Activated T-helper 1 cell treated with Interleukin-2 at 50 U/mL for 16 hours (primary cell): ENCODE measurements around the gene CFAP20DC.
"Not testable (repeated sequence)": the region's sequence is repeated elsewhere in the genome, so short reads cannot be mapped to it uniquely, and the experiment has no call there.

Source experiments
- DNase-seq: peaks from one replicate; pipeline ENCODE4 v3.0.0-alpha.2; 2020; ENCODE audit warnings: low read depth

Gene CFAP20DC

DNA sequence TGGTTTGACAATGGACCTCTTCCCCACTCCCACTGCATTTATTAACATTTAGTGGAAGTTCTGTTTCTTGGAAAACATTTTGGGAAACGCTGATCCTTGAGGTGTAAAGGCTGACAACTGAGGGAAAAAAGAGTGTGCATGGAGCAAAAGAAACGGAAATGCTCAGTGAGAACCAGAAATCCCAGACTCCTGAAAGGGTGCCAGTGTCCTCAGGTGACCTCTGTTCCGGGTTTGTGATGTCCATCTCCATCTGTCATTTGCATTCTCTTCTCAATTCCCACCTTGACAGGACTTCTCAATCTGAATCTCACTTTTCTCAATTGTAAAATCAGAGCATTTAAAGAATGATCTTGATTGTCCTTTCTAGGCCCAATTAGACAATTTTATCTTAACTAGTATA, 312.2 kb downstream of the CFAP20DC start:
- DNase-seq = no peak

GRCh38 chr3:58731673-58732072, 318.2 kb downstream of the CFAP20DC start:
- no peak for DNase-seq

- no peak for DNase-seq
These were observed 321.1 kb downstream of the CFAP20DC start for GRCh38 chr3:58728723-58729122.

DNA sequence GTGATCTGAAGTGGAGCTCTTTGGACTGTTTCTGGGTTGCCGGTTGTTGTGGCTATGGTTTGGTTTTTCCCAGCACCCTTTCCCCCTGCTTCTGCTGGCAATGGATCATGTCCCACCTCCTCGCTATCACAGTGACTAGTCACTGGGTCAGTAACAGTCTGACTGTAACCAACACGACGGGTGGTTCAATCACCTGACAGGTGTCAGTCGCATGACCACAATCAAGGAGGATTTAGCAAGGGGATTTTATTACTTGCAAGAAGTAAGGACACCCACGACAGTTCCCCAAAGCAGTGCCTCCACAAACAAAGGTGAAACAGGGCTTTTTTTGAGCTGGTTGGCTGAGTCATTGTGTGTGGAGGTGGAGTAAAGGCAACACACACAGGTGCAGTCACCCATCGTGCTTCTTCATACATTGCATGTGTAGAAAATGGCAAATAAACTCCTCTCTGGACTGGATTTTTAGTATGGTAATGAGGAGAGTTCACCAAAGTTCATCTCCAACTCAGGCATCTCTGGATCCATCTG, 324.4 kb downstream of the CFAP20DC start:
- DNase-seq = no peak

DNA sequence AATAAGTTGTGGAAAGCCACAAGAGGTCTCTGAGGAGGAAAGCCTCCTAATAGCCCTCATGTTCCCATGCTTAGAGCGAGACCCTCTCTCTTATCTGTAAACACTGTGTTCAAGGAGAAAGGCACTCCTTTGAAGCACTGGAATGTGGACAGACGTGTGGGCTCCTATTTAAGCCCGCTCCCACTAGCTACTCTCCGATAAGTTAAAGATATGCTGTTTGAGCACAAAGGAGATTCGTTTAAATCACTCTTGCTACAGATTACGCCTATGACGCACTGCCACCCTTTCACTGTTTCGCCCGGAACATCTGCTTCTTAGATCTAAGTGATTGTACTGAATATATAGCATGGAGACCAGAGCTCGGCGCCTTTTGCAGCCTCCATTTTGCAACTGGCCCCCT, 325.5 kb downstream of the CFAP20DC start:
- no peak for DNase-seq

DNA sequence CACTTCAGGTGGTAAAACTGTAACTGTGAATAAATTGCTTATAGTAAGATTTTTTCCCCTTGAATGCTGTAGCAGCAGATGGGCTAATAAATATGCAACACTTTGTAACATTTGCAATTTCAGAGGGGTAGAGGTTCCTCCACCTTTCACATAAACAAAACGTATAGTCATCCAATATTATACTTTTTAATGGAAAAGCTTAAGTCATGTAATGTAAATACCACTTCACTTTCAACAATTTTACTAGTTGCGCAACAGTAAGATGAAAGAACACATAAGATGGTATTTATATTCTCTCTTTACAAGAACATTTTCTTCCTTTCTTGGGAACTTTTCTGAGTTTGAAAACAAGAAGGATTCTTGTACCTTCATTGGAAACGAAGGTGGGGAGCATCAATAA, 326.7 kb downstream of the CFAP20DC start:
- DNase-seq = no peak

DNA sequence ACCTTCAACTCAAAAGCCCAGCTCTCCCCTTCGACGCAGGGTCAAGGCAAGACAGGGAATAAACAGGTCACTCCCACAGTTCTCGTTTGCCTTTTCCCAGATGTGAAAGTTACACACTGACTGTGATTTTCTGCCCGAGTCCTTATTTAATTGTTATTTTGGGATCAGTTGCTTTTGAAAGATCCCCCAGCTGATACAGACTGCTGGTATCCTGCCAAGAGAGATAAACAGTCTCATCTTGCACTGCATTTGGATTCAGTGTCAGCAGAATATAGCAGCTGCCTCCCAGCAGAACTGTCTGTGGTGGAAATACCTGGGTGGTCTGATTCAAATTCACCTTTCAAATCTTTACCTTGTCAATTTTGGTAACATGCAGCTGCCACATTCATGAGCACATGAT, 327.3 kb downstream of the CFAP20DC start:
- no peak for DNase-seq

DNA sequence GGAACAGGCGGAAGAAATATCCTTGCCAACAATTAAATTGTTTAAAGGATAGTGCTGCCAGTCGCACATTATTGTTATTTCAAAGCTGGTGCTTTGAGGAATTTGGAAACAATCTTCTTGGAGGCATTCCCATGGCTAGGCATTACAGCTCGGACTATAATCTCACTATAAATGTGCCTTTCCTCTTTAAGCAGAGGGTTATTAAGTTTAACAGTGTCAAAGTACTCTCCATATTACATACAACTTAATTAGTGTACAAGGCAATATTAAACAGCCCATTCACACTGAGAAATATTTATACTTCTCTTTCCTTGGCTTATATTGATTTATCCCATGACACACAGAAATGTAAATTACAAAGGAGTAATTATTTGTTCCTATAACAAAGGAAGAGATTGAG, 329.3 kb downstream of the CFAP20DC start:
- DNase-seq = no peak

DNA sequence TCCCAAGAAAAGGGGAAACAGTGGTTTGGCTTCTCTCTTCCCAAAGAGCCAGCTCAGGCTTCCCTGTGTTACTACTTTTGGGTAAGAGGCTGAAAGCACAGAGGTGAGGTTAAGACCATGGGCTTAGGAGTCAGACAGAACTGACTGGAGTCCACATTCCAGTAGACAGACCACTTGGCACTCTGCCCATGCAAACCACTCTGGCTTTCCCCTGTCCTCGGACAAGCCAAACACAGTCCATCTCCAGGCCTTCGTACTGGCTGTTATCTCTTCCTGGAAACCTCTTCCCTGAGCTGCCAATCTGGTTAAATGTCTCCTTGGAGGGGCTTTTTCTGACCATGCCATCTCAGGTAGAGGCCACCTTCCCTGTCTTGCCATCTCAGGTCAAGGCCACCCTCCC, 330.1 kb downstream of the CFAP20DC start:
- no peak for DNase-seq

DNA sequence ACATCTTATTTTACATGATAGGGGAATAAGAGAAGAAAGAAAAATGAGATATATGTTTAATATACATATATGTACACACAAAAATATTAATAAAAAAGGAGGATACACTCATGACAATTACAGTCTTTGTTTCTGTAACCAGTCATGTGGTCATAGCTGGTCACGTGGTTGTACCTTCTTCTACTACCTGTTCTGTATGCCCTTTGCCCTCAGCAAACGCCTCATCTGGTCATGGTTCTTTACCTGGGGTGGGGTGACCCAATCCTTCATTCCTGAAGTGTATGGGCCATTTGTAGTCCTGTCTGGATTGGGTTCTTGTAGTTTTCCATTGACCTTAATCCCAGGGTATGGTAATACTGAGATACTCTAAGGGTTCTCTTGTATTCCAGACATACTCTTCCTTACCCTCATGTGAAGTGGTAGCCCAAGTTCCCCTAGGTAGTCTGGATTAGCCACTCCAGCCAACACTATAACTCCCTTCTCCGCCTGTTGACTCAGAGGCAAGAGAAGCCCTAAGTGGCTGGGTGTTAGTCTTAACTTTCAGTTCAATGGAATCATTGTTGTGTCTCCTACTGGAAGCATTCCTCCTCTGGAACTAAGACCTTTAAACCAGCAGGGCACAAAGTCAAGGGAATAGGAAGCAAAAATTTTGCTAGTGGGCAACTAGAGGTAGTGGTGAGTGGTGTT, 336.0 kb downstream of the CFAP20DC start:
- no peak for DNase-seq

- no peak for DNase-seq
These were observed 338.0 kb downstream of the CFAP20DC start for GRCh38 chr3:58711871-58712270.

GRCh38 chr3:58708983-58709382, 340.8 kb downstream of the CFAP20DC start:
- DNase-seq = not testable (repeated sequence)

DNA sequence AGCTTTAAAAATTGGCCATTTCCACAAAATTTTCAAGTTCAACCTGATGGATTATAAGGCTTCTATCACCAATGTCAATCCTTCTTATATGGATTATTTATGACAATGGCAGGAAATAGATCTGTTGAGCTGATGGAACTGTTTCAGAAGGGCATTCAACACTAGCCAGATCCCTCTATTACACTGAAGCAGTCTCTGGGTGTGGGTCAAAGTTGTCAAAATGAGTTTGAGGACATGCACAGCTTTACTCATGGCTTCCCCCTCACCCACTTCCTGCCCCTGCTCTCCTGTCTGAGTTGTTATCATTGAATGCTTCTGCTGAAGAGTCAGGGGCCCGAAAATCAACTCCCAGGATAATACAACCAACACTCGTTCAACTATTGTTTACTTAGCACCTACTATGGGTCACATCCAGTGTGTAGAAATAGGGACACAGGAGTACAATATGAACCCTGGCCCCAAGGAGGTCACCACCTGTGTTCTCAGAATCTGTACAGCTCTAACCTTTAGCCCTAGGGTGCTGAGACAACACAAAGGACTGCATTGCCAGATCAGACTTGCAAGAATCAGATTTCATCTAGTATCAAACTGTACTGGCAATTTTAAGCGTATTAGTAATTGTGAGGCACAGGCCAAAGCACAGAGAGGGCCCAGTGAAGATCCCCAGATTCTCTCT, 341.6 kb downstream of the CFAP20DC start:
- no peak for DNase-seq

- no peak for DNase-seq
These were observed 342.4 kb downstream of the CFAP20DC start for GRCh38 chr3:58707390-58707930.

DNA sequence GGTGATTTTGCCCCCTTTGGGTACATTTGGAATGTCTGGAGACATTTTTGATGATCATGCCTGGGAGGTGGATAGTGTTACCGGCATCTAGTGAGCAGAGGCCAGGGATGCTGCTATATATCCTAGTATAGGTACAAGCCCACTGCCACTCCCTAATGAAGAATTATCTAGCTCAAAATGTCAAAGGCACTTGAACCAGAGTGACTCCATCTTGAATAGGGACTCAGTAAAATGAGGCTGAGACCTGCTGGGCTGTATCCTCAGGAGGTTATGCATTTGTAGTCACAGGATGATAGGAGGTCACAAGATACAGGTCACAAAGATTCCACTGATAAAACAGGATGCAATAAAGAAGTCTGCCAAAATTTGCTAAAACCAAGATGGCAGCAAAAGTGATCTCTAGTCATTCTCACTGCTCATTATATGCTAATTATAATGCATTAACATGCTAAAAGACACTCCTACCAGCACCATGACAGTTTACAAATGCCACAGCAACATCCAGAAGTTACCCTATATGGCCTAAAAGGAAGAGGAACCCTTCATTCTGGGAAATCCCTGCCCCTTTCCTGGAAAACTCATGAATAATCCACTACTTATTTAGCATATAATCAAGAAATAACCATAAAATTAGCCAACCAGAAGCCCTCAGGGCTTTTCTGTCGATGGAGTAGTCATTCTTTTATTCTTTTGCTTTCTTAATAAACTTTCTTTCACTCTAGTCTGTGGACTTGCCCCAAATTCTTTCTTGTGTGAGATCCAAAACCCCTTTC, 343.2 kb downstream of the CFAP20DC start:
- no peak for DNase-seq

- DNase-seq = no peak
These were observed 345.1 kb downstream of the CFAP20DC start for GRCh38 chr3:58704745-58705144.

- not testable (repeated sequence) for DNase-seq
These were observed 345.5 kb downstream of the CFAP20DC start for GRCh38 chr3:58704304-58704703.

- no peak for DNase-seq
These were observed 351.6 kb downstream of the CFAP20DC start for GRCh38 chr3:58698246-58698645.

DNA sequence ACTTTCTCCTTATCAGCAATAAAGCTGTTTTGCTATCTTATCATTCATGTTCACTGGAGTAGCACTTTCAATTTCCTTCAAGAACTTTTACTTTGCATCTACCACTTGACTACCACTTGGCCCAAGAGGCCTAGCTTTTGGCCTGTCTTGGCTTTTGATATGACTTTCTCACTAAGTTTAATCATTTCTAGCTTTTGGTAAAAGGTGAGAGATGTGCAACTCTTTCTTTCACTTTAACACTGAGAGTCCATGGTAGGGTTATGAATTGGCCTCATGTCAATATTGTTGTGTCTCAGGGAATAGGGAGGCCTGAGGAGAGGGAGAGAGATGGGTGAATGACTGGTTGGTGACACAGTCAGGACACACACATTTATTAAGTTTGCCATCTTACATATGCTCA, 352.3 kb downstream of the CFAP20DC start:
- DNase-seq = no peak

DNA sequence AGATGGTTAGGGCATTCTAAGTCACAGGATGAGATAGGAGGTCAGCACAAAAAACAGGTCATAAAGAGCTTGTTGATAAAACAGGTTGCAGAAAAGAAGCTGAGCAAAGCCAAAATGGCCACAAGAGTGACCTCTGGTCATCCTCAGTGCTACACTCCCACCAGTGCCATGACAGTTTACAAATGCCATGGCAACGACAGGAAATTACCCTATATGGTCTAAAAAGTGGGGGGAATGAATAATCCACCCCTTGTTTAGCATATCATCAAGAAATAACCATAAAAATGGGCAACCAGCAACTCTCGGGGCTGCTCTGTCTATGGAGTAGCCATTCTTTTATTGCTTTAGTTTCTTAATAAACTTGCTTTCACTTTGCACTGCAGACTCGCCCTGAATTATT, 353.0 kb downstream of the CFAP20DC start:
- DNase-seq = not testable (repeated sequence)

DNA sequence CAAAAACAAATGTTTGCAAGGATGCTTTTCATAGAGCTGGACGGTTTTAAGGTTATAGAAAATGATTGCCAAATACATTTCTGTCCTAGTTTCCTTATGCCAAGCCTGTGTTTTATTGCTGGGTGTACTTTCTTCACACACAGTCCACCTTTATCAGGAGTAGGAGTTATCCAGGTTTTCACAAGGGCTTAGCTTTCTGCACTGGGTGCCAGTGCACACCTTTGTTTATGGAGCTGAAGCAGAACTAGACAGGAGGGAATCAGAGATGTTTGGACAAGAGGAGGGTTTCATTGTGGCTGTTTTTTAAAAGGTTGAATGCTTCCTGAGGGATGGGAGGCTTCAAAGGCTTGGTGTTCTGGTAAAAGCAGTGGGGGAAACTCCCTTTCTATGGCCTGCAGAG, 353.7 kb downstream of the CFAP20DC start:
- no peak for DNase-seq

DNA sequence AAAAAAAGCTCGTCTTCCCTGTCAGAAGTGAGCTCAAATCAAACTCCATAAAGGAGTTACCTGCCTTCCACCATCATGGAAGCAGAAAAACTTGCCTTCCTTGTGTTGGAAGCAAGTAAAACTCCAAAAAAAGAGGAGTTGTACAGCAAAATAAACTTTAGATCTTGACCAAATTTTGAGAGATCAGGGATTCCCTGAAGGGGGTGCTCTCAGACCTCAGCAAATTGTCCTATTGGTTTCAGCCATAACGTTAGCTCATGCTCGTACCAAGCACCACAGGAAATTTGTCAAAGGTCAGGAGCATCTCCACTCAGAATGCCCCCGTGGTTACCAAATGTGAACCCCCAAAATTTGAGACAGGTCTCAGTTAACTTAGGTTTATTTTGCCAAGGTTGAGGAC, 354.5 kb downstream of the CFAP20DC start:
- DNase-seq = not testable (repeated sequence)
